ENCODE measurements around the gene PRKAG3. TPM values are rescaled to one million over a fixed set of nuclear protein-coding genes. Genes with fewer than 3 reads are reported as not detected.

PRKAG3 gene
- total RNA-seq, 1 donor from 2014 or later, result not detected

GRCh38 chr2:218870984-218871344, 39.4 kb upstream of the PRKAG3 start:
- TF ChIP-seq, protein P1, sequence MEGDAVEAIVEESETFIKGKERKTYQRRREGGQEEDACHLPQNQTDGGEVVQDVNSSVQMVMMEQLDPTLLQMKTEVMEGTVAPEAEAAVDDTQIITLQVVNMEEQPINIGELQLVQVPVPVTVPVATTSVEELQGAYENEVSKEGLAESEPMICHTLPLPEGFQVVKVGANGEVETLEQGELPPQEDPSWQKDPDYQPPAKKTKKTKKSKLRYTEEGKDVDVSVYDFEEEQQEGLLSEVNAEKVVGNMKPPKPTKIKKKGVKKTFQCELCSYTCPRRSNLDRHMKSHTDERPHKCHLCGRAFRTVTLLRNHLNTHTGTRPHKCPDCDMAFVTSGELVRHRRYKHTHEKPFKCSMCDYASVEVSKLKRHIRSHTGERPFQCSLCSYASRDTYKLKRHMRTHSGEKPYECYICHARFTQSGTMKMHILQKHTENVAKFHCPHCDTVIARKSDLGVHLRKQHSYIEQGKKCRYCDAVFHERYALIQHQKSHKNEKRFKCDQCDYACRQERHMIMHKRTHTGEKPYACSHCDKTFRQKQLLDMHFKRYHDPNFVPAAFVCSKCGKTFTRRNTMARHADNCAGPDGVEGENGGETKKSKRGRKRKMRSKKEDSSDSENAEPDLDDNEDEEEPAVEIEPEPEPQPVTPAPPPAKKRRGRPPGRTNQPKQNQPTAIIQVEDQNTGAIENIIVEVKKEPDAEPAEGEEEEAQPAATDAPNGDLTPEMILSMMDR (IDR thresholded peaks at IDR 0.05; ENCODE audit: unreplicated experiment), result no peak
- H3K4me1 Mint-ChIP-seq (ENCODE audit: low read depth), result peaks cover 3% of the 10 kb centered on the region
- peaks cover 91% of the 10 kb centered on the region for H3K27me3 Mint-ChIP-seq
- no peak for DNase-seq (ENCODE audit: low spot score, unreplicated experiment)
- no peak overlapping the region for H3K4me3 Mint-ChIP-seq (ENCODE audit: low read depth)
- H3K36me3 Mint-ChIP-seq (ENCODE audit: insufficient read depth), result no peaks in the 10 kb centered on the region
- no peaks in the 10 kb centered on the region for H3K9me3 Mint-ChIP-seq (ENCODE audit: low read depth)
- H3K27ac Mint-ChIP-seq, result no peak overlapping the region

DNA sequence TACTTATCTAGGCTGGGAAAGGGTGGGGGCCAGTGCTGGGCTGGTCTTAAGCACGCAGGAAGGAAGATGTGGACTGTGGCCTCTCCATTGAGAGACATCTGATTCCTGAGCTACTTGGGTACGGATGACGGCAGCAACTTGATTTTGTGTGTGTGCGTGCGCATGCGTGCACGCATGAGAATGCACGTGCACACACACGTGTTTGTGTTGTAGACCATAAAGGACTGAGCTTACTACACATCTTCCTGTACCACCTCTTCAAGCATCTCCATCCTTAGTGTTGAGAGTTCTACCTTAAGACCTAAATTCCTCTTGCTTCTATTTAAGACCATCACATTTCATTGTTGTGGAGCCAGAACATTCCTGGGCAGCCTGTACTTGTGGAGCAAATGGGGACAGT, 37.5 kb upstream of the PRKAG3 start:
- Mint-ChIP-seq H3K27me3 (peaks cover 85% of the 10 kb centered on the region), H3K27ac (no peak overlapping the region), H3K4me1 (ENCODE audit: low read depth) (peaks cover 3% of the 10 kb centered on the region), H3K4me3 (ENCODE audit: low read depth) (no peak overlapping the region), H3K9me3 (ENCODE audit: low read depth) (no peaks in the 10 kb centered on the region), H3K36me3 (ENCODE audit: insufficient read depth) (no peaks in the 10 kb centered on the region)
- DNase-seq (ENCODE audit: low spot score, unreplicated experiment), result no peak
- TF ChIP-seq, protein P1 (IDR thresholded peaks at IDR 0.05; ENCODE audit: unreplicated experiment), result no peak

- Mint-ChIP-seq H3K4me3 (ENCODE audit: low read depth) (no peak overlapping the region), H3K36me3 (ENCODE audit: insufficient read depth) (no peaks in the 10 kb centered on the region), H3K4me1 (ENCODE audit: low read depth) (peaks cover under 1% of the 10 kb centered on the region), H3K9me3 (ENCODE audit: low read depth) (no peaks in the 10 kb centered on the region), H3K27ac (no peak overlapping the region), H3K27me3 (peaks cover 89% of the 10 kb centered on the region)
- no peak for DNase-seq (ENCODE audit: low spot score, unreplicated experiment)
- TF ChIP-seq, protein P1 (IDR thresholded peaks at IDR 0.05; ENCODE audit: unreplicated experiment), result no peak
Measured at GRCh38 chr2:218867900-218868299, 36.3 kb upstream of the PRKAG3 start.

- no peak for DNase-seq (ENCODE audit: low spot score, unreplicated experiment)
- Mint-ChIP-seq H3K27me3 (peaks cover 91% of the 10 kb centered on the region), H3K27ac (no peak overlapping the region), H3K9me3 (ENCODE audit: low read depth) (no peaks in the 10 kb centered on the region), H3K4me3 (ENCODE audit: low read depth) (no peak overlapping the region), H3K36me3 (ENCODE audit: insufficient read depth) (no peaks in the 10 kb centered on the region), H3K4me1 (ENCODE audit: low read depth) (peaks cover under 1% of the 10 kb centered on the region)
- TF ChIP-seq, protein P1 (IDR thresholded peaks at IDR 0.05; ENCODE audit: unreplicated experiment), result no peak
Measured at GRCh38 chr2:218865999-218866398, 34.4 kb upstream of the PRKAG3 start.

DNA sequence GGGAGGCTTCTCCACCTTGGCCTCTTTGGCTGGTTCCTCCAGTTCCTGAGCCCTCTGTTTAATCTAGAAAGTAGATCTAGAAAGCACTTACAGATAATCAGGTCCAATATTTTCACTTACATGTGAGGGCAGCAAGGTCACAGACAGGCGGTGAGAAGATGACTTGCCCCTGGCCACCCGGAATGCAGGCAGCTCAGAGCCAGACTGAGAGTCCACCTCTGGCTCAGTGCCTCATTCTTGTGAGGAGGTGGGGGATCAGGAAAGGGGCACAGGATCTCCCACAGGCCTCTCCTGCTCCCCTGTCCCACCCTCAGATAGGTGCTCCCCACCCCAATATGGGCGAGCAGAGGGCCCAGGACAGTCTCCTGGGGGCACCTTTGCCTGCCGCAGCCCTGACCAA, 33.8 kb upstream of the PRKAG3 start:
- Mint-ChIP-seq H3K36me3 (ENCODE audit: insufficient read depth) (no peaks in the 10 kb centered on the region), H3K4me1 (ENCODE audit: low read depth) (peaks cover 3% of the 10 kb centered on the region), H3K27ac (no peak overlapping the region), H3K9me3 (ENCODE audit: low read depth) (no peaks in the 10 kb centered on the region), H3K4me3 (ENCODE audit: low read depth) (no peak overlapping the region), H3K27me3 (peaks cover 90% of the 10 kb centered on the region)
- no peak for DNase-seq (ENCODE audit: low spot score, unreplicated experiment)
- TF ChIP-seq, protein P1 (IDR thresholded peaks at IDR 0.05; ENCODE audit: unreplicated experiment), result no peak
